Uterus (tissue), 2 donors: Measurements from ENCODE around the gene CRYL1.

Experiments used
- CTCF ChIP-seq, 4 experiments: fragments of 200-600 bp in 2 of 4; fragments of 450-650 bp in 2 of 4; sonication (generic) in 2 of 4; IDR thresholded peaks; one replicate each; pipeline ENCODE4 v1.5.1; 2016 to 2019; ENCODE audit warnings: antibody characterized with exemption in 4 of 4, mild to moderate bottlenecking in 2 of 4, moderate library complexity in 1 of 4
- POLR2A ChIP-seq, 2 donors: fragments of 450-650 bp; IDR thresholded peaks; one replicate each; pipeline ENCODE4 v1.6.1; 2016; ENCODE audit warnings: antibody characterized with exemption in 2 of 2, mild to moderate bottlenecking in 1 of 2, moderate library complexity in 1 of 2

- TF ChIP-seq CTCF (IDR thresholded peaks at IDR 0.05) (no peak), POLR2A (IDR thresholded peaks at IDR 0.05) (no peak)
These were observed 117.9 kb downstream of the CRYL1 start for GRCh38 chr13:20407759-20408158.
